K562 (cell line): Measurements from ENCODE around the gene ANKS1B. TPM values are rescaled to one million over a fixed set of nuclear protein-coding genes. Genes with fewer than 3 reads are reported as not detected.

Experiments used
- PHF21A ChIP-seq: fragments of 450-650 bp; IDR thresholded peaks from 2 replicates; pipeline ENCODE4 v1.6.1; 2017; ENCODE audit warnings: low read depth, borderline replicate concordance
- PHF8 ChIP-seq: fragments of 200-600 bp; sonication (generic); IDR thresholded peaks from 2 replicates; pipeline ENCODE4 v1.6.1; 2012; ENCODE audit warnings: mixed run types, mild to moderate bottlenecking, inconsistent platforms, low read length, moderate library complexity, borderline replicate concordance
- SMARCC2 ChIP-seq: fragments of 450-650 bp; IDR thresholded peaks from 2 replicates; pipeline ENCODE4 v1.6.1; 2017; ENCODE audit warnings: antibody characterized with exemption, moderate library complexity, mild to moderate bottlenecking, low read depth
- SREBF1 ChIP-seq: fragments of 150-350 bp; IDR thresholded peaks from 2 replicates; pipeline ENCODE4 v1.6.1; 2014; ENCODE audit warnings: antibody characterized with exemption, low read depth, low read length, borderline replicate concordance
- ZNF174 ChIP-seq: fragments of 250-450 bp; sonication (Bioruptor Pico); IDR thresholded peaks from 2 replicates; pipeline ENCODE4 v1.4.0; 2020; ENCODE audit warnings: mild to moderate bottlenecking
- polyA plus RNA-seq, 8 experiments: library from polyadenylated mRNA; depleted of rRNA in 4 of 8; stranded (reverse) in 5 of 8; unstranded in 3 of 8; fragments of >200 nt; fragmentation: Nextera tagmentation in 2 of 8; fragmentation: Illumina TruSeq in 1 of 8; extraction: Ambion mirVana in 2 of 8; extraction: Trizol in 1 of 8; gene quantifications; 2 replicates each; pipeline versions ENCODE4 v1.2.1 to v1.2.3, GENCODE V29; 2011 to 2014; ENCODE audit warnings: inconsistent platforms in 1 of 8, missing spikeins in 1 of 8
- total RNA-seq, 7 experiments: library from RNA; depleted of rRNA in 6 of 7; stranded (reverse); fragments of >200 nt in 6 of 7; fragmentation: Illumina TruSeq in 2 of 7; extraction: Trizol in 2 of 7; gene quantifications; 2 replicates each; pipeline versions ENCODE4 v1.2.1 to v1.2.3, GENCODE V29; 2011 to 2021; ENCODE audit warnings: low replicate concordance in 1 of 7
- TF ChIP-seq, protein P1 (sequence below): fragments of 450-650 bp; formaldehyde crosslinking; IDR thresholded peaks from 2 replicates; pipeline ENCODE4 v1.4.0; 2020; ENCODE audit warnings: mild to moderate bottlenecking, moderate library complexity
- TF ChIP-seq, protein P2 (sequence below): sonication (generic); formaldehyde crosslinking; IDR thresholded peaks from 2 replicates; pipeline ENCODE4 v1.8.0; 2022; ENCODE audit warnings: mild to moderate bottlenecking, missing genetic modification reagents

The ANKS1B gene
- total and polyA plus RNA-seq, 9 of the 15 experiments (the other 6 are each of a cell fraction or from before 2014, with no cell fraction given), result 0.04 to 0.47 (median 0.28) TPM; not detected in 4

DNA sequence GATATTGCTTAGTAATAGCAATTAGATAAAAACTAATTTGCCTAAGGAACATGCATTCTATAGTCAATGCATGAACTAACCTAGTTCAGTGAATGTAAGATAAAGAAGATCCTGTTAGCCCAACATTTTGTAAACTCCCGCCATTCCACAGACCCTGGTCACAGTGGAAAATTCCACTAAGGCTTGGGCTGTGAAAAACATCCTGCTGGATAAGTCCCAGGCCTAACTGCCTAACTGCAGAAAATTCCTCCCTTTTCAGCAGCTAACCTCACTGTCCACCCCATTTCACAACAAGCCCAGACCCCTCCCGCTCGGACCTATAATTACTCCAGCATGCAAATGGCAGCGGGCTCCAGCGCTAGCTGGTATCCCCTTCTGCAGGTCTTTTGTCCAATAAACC is 435.1 kb downstream of the ANKS1B start (continued):
- TF ChIP-seq, protein P1, sequence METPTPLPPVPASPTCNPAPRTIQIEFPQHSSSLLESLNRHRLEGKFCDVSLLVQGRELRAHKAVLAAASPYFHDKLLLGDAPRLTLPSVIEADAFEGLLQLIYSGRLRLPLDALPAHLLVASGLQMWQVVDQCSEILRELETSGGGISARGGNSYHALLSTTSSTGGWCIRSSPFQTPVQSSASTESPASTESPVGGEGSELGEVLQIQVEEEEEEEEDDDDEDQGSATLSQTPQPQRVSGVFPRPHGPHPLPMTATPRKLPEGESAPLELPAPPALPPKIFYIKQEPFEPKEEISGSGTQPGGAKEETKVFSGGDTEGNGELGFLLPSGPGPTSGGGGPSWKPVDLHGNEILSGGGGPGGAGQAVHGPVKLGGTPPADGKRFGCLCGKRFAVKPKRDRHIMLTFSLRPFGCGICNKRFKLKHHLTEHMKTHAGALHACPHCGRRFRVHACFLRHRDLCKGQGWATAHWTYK, result no peak
- TF ChIP-seq PHF8 (no peak), SMARCC2 (no peak), SREBF1 (no peak), PHF21A (no peak), ZNF174 (CRISPR knock-in tag) (no peak)
- TF ChIP-seq, protein P2, sequence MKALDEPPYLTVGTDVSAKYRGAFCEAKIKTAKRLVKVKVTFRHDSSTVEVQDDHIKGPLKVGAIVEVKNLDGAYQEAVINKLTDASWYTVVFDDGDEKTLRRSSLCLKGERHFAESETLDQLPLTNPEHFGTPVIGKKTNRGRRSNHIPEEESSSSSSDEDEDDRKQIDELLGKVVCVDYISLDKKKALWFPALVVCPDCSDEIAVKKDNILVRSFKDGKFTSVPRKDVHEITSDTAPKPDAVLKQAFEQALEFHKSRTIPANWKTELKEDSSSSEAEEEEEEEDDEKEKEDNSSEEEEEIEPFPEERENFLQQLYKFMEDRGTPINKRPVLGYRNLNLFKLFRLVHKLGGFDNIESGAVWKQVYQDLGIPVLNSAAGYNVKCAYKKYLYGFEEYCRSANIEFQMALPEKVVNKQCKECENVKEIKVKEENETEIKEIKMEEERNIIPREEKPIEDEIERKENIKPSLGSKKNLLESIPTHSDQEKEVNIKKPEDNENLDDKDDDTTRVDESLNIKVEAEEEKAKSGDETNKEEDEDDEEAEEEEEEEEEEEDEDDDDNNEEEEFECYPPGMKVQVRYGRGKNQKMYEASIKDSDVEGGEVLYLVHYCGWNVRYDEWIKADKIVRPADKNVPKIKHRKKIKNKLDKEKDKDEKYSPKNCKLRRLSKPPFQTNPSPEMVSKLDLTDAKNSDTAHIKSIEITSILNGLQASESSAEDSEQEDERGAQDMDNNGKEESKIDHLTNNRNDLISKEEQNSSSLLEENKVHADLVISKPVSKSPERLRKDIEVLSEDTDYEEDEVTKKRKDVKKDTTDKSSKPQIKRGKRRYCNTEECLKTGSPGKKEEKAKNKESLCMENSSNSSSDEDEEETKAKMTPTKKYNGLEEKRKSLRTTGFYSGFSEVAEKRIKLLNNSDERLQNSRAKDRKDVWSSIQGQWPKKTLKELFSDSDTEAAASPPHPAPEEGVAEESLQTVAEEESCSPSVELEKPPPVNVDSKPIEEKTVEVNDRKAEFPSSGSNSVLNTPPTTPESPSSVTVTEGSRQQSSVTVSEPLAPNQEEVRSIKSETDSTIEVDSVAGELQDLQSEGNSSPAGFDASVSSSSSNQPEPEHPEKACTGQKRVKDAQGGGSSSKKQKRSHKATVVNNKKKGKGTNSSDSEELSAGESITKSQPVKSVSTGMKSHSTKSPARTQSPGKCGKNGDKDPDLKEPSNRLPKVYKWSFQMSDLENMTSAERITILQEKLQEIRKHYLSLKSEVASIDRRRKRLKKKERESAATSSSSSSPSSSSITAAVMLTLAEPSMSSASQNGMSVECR (CRISPR knock-in tag), result no peak
